ENCODE results near the gene LCE3B.

Gene LCE3B

DNA sequence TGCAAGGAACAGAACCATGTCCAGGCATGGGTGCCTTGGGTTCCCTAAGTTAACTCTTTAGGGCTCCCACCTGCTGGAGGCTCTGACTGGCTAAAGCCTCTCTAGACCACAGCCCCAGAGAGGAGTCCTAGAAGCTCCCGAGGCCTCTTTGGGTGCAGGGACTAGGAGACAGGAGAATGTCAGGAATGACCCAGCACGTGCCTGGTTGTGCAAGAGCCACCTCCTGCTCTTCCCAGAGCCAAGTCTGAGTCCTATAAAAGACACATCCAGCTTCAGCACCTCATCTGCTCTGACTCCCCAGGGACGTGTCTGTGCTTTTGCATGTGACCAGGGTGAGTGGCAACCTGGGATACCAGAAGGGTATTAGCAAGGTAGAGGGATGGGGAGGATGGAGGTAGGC, 49.5 kb downstream of the LCE3B start, which contains the start of gene LCE2D:
Gene LCE2D (plus strand): TSS at position 283 of the 400 bp plus-strand sequence. CDS start 726 bp downstream, outside the sequence.
- no peak for DNase-seq

All from NCI-H345 (cell line).